Panc1 (cell line): Measurements from ENCODE around the gene TBX18. TPM values are rescaled to one million over a fixed set of nuclear protein-coding genes. Genes with fewer than 3 reads are reported as not detected.
A peak's percentile ranks its signal among the peaks of the same experiment; 100 is the strongest.

Experiments used
- ATAC-seq: fragments of 200-7000 bp; cut with Tn5 transposase; 2 replicates; pipeline ENCODE4 v1.9.1; 2020; ENCODE audit warnings: mild to moderate bottlenecking, moderate library complexity
- BruUV-seq: library from RNA; stranded (reverse); fragments of 400-500 nt; replicated peaks from 2 replicates; lab custom pipeline; 2021; lab: Mats Ljungman, UMichigan
- CTCF ChIA-PET: fragments of 300-600 bp; sonication (Branson Sonifier 250); formaldehyde crosslinking; loops from one replicate; lab custom pipeline; 2022; ENCODE audit warnings: antibody characterized with exemption; lab: Charles Lee
- POLR2A ChIA-PET: fragments of 300-600 bp; sonication (Branson Sonifier 250); formaldehyde crosslinking; loops from one replicate; lab custom pipeline; 2022; ENCODE audit warnings: antibody characterized with exemption; lab: Charles Lee
- DNase-seq: peaks from one replicate; pipeline ENCODE4 v3.0.0-alpha.2; 2010; ENCODE audit warnings: low read depth, low spot score
- H3K27ac ChIP-seq: 2 replicates; pipeline ENCODE4 v1.5.1; 2011; ENCODE audit warnings: mild to moderate bottlenecking, low read length, inconsistent platforms
- H3K27me3 ChIP-seq: fragments of 200-500 bp; sonication (Bioruptor generic); 2 replicates; pipeline ENCODE4 v1.6.0; 2014; ENCODE audit warnings: low read length, inconsistent platforms; ENCODE audit not compliant: control insufficient read depth, insufficient read depth
- H3K36me3 ChIP-seq: fragments of 200-500 bp; sonication (Bioruptor generic); 2 replicates; pipeline ENCODE4 v1.5.1; 2014; ENCODE audit warnings: inconsistent platforms, mild to moderate bottlenecking, low read length, moderate library complexity; ENCODE audit not compliant: control insufficient read depth, insufficient read depth
- H3K4me1 ChIP-seq: 2 replicates; pipeline ENCODE4 v1.5.1; 2011; ENCODE audit warnings: inconsistent platforms, mild to moderate bottlenecking, low read length, moderate library complexity; ENCODE audit not compliant: control insufficient read depth, insufficient read depth
- H3K4me3 ChIP-seq, 2 experiments: 2 replicates each; pipeline ENCODE4 v1.5.1; 2011 to 2012; ENCODE audit warnings: low read depth in 2 of 2, low read length in 2 of 2, mild to moderate bottlenecking in 2 of 2, inconsistent platforms in 1 of 2, moderate library complexity in 1 of 2
- H3K9me3 ChIP-seq: fragments of 200-500 bp; sonication (Bioruptor generic); 2 replicates; pipeline ENCODE4 v1.5.1; 2014; ENCODE audit warnings: low read depth, mild to moderate bottlenecking, inconsistent platforms, low read length, moderate library complexity; ENCODE audit not compliant: control insufficient read depth, insufficient read depth
- POLR2AphosphoS5 ChIP-seq: IDR thresholded peaks from 2 replicates; pipeline ENCODE4 v1.6.1; 2012; ENCODE audit warnings: mild to moderate bottlenecking, low read depth, low read length, moderate library complexity
- SIN3A ChIP-seq: IDR thresholded peaks from 2 replicates; pipeline ENCODE4 v1.6.1; 2012; ENCODE audit warnings: low read depth, mild to moderate bottlenecking, low read length, moderate library complexity, borderline replicate concordance; ENCODE audit not compliant: insufficient read depth
- TCF7L2 ChIP-seq: IDR thresholded peaks from 2 replicates; pipeline ENCODE4 v1.6.1; 2011; ENCODE audit warnings: mild to moderate bottlenecking, low read depth, low read length, inconsistent platforms
- in situ Hi-C: cut with HindIII; loops from 2 replicates; pipeline ENCODE4 v1.10.0; 2016; ENCODE audit warnings: low sequenced_read_pairs, low pct_unique_long_range_greater_than_20kb
- intact Hi-C: fragments of 100-400 bp; cut with micrococcal nuclease; formaldehyde crosslinking; loops from one replicate; pipeline ENCODE4 v1.10.0; 2022; ENCODE audit not compliant: unreplicated experiment
- total RNA-seq: library from RNA; stranded (reverse); gene quantifications from one replicate; pipeline ENCODE4 v1.2.1, GENCODE V29; 2021; ENCODE audit not compliant: unreplicated experiment
- TF ChIP-seq, protein P1 (sequence below): fragments of 450-650 bp; IDR thresholded peaks from 2 replicates; pipeline ENCODE4 v1.5.1; 2017; ENCODE audit warnings: mild to moderate bottlenecking
- TF ChIP-seq, protein P2 (sequence below), 2 experiments: IDR thresholded peaks; 2 replicates each; pipeline ENCODE4 v1.6.1; 2011 to 2012; ENCODE audit warnings: low read depth in 2 of 2, control low read depth in 1 of 2, low read length in 1 of 2, mild to moderate bottlenecking in 1 of 2, moderate library complexity in 1 of 2; ENCODE audit not compliant: insufficient read depth in 1 of 2

The TBX18 gene
- total RNA-seq, 1 experiment from 2014 or later = 10.1 TPM

DNA sequence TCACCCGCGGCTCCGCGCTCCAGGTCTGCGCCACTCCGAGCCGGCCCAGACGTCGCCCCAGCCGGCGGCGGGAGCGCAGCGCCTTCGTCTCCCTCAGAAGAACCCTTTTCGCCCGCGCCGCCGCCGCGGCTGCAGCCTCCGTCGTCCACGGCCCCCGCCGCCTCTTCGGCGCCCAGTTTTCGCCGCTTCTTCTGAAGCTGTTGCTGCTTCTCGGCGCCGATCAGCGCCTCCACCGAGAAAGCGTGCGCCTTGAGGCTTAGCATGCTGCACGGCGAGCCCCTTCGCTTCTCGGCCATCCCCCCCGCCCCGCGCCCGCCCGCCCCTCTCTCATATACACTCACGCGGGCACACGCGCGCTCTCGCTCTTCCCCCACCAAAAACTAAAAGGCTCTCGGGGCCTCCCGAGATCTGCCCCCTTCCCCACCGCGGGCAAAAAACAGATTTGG lies 489 bp downstream of the TBX18 start:
- Histone ChIP-seq H3K4me1 (peaks cover under 1% of the 10 kb centered on the region; the same call in 1 of the 2 replicates), H3K27me3 (no peaks in the 10 kb centered on the region), H3K36me3 (no peaks in the 10 kb centered on the region; the same call in 1 of the 2 replicates), H3K4me3 (peak overlapping the region; percentile 55 to 67), H3K27ac (peak overlapping the region; percentile 66), H3K9me3 (no peaks in the 10 kb centered on the region)
- intact Hi-C loops = loop anchor here (10.0 kb wide), 1 partner anchor 201 kb away; no protein-coding TSS in a partner anchor
- in situ Hi-C loops = no loop called here
- POLR2A ChIA-PET = no interaction called here
- CTCF ChIA-PET = no interaction called here
- no TSS peak for BruUV-seq
- TF ChIP-seq, protein P1, sequence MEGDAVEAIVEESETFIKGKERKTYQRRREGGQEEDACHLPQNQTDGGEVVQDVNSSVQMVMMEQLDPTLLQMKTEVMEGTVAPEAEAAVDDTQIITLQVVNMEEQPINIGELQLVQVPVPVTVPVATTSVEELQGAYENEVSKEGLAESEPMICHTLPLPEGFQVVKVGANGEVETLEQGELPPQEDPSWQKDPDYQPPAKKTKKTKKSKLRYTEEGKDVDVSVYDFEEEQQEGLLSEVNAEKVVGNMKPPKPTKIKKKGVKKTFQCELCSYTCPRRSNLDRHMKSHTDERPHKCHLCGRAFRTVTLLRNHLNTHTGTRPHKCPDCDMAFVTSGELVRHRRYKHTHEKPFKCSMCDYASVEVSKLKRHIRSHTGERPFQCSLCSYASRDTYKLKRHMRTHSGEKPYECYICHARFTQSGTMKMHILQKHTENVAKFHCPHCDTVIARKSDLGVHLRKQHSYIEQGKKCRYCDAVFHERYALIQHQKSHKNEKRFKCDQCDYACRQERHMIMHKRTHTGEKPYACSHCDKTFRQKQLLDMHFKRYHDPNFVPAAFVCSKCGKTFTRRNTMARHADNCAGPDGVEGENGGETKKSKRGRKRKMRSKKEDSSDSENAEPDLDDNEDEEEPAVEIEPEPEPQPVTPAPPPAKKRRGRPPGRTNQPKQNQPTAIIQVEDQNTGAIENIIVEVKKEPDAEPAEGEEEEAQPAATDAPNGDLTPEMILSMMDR = no peak
- no peak for TF ChIP-seq TCF7L2
- TF ChIP-seq, protein P2, sequence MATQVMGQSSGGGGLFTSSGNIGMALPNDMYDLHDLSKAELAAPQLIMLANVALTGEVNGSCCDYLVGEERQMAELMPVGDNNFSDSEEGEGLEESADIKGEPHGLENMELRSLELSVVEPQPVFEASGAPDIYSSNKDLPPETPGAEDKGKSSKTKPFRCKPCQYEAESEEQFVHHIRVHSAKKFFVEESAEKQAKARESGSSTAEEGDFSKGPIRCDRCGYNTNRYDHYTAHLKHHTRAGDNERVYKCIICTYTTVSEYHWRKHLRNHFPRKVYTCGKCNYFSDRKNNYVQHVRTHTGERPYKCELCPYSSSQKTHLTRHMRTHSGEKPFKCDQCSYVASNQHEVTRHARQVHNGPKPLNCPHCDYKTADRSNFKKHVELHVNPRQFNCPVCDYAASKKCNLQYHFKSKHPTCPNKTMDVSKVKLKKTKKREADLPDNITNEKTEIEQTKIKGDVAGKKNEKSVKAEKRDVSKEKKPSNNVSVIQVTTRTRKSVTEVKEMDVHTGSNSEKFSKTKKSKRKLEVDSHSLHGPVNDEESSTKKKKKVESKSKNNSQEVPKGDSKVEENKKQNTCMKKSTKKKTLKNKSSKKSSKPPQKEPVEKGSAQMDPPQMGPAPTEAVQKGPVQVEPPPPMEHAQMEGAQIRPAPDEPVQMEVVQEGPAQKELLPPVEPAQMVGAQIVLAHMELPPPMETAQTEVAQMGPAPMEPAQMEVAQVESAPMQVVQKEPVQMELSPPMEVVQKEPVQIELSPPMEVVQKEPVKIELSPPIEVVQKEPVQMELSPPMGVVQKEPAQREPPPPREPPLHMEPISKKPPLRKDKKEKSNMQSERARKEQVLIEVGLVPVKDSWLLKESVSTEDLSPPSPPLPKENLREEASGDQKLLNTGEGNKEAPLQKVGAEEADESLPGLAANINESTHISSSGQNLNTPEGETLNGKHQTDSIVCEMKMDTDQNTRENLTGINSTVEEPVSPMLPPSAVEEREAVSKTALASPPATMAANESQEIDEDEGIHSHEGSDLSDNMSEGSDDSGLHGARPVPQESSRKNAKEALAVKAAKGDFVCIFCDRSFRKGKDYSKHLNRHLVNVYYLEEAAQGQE (IDR thresholded peaks at IDR 0.05; ENCODE audit: insufficient read depth in 1 of 2, low read depth in 2 of 2, low read length in 1 of 2) = no peak
- no peak for TF ChIP-seq SIN3A
- no peak for TF ChIP-seq POLR2AphosphoS5
- ATAC-seq (peak; percentile 6), DNase-seq (no peak)

DNA sequence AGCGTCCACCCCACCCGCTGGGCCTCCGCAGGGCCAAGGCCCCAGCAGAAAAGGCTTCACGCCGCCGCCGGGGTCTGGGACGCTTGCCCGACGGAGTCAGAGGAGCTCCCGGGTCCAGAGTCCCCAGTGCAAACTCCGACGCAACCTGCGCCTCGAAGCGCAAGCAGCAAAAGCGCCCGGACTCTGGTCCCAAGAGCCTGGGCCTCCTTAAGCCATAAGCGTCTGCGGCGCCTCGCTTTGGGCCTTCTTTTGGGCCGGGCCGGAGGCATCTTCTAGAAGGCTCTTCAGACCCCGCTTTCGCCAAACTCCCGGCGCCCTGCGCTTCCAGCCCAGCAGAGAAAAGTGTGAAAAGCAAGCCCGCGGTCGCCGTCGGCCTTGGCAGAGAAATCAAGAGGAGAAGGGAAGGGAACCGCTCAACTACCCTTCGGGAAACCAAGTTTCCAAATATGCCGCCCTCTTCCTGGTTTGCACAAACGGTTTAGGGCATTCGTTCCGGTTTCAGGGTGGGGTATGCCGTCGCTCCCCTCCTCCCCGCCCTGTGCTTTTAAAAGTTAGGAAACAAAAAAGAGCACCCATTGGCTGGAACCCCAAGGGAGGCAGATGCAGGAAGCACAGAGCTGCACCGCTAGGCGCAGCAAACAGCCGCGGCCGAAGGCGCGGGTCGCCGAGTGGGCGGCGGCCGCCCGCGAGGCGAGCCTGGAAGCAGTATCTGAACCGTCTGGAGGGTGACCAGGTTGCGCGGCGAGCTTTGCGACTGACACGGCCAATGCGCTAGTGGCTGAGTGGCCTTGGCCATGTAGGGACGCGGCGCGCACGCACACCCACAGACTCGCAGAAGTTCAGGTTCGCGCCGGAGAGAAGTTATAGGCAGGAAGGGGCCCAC lies 1.2 kb downstream of the TBX18 start:
- intact Hi-C loops (loop anchor here (10.0 kb wide), 1 partner anchor 202 kb away; no protein-coding TSS in a partner anchor), in situ Hi-C loops (no loop called here)
- POLR2A ChIA-PET = no interaction called here
- H3K27me3 ChIP-seq = no peaks in the 10 kb centered on the region
- H3K4me1 ChIP-seq = no peaks in the 10 kb centered on the region
- no peaks in the 10 kb centered on the region for H3K9me3 ChIP-seq
- no TSS peak for BruUV-seq
- H3K36me3 ChIP-seq = no peaks in the 10 kb centered on the region; the same call in 1 of the 2 replicates
- ATAC-seq (peak; percentile 73), DNase-seq (peak; percentile 12)
- CTCF ChIA-PET = no interaction called here
- H3K4me3 ChIP-seq = peak overlapping the region; percentile 55 to 67
- H3K27ac ChIP-seq = peak overlapping the region; percentile 63; the same call in 1 of the 2 replicates
- TF ChIP-seq, protein P2 (IDR thresholded peaks at IDR 0.05; ENCODE audit: insufficient read depth in 1 of 2, low read depth in 2 of 2, low read length in 1 of 2) = no peak
- no peak for TF ChIP-seq TCF7L2
- TF ChIP-seq SIN3A = no peak
- TF ChIP-seq, protein P1 = no peak; the same call in 1 of the 2 replicates
- 0 out of 2 replicates have a peak, but pooled peaks have one; percentile 35 for TF ChIP-seq POLR2AphosphoS5
